ENCODE results near the gene FMO1.

DNA sequence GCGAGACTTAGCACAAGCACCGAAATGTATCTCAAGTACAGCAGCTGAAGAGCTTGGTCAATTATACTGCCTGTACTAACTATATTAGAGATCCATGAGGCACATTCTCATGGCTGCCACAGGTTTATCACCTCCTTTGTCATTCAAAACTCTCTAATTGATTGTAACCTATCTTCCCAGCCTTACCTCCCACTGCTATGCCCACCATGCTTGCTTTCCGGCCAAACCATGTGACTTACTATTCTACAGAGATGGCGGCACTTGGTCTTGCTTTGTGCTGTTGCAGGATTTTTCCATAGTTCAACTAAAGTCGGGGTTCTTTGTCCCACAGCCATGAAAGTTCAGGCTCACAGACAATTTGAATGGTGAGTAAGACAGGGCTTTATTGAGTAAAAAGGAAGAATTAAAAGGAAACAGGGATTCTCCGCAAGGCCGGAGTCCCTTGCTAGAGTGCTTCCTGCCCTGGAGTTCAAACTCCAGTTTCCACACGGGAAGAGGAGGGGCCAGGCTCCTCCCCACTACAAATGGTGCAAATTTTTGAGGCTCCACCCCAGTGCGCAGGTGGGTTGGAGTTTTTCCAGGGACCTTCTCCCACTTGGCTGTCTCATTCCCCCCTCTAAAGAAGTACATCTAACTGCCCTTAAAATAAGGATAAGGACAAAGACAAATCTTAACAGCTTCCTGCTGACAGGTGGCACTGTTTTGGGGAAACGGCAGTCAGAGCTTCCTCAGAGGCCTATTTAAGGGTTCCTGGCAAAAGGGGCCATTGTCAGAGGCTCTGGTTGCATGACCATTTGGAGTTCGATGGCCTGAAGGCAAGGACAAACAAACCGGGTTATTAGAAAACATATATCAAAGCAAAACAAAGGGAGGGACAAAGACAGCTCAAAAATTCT, 34.5 kb upstream of the FMO1 start:
- TF ChIP-seq, protein P1, sequence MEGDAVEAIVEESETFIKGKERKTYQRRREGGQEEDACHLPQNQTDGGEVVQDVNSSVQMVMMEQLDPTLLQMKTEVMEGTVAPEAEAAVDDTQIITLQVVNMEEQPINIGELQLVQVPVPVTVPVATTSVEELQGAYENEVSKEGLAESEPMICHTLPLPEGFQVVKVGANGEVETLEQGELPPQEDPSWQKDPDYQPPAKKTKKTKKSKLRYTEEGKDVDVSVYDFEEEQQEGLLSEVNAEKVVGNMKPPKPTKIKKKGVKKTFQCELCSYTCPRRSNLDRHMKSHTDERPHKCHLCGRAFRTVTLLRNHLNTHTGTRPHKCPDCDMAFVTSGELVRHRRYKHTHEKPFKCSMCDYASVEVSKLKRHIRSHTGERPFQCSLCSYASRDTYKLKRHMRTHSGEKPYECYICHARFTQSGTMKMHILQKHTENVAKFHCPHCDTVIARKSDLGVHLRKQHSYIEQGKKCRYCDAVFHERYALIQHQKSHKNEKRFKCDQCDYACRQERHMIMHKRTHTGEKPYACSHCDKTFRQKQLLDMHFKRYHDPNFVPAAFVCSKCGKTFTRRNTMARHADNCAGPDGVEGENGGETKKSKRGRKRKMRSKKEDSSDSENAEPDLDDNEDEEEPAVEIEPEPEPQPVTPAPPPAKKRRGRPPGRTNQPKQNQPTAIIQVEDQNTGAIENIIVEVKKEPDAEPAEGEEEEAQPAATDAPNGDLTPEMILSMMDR (IDR thresholded peaks at IDR 0.05 in 2 of 3, conservative IDR thresholded peaks at IDR 0.05 in 1 of 3; ENCODE audit: control insufficient read depth in 2 of 3, extremely low read depth in 1 of 3, insufficient read depth in 1 of 3, low read depth in 3 of 3, low read length in 3 of 3), result no peak
- TF ChIP-seq, protein P2, sequence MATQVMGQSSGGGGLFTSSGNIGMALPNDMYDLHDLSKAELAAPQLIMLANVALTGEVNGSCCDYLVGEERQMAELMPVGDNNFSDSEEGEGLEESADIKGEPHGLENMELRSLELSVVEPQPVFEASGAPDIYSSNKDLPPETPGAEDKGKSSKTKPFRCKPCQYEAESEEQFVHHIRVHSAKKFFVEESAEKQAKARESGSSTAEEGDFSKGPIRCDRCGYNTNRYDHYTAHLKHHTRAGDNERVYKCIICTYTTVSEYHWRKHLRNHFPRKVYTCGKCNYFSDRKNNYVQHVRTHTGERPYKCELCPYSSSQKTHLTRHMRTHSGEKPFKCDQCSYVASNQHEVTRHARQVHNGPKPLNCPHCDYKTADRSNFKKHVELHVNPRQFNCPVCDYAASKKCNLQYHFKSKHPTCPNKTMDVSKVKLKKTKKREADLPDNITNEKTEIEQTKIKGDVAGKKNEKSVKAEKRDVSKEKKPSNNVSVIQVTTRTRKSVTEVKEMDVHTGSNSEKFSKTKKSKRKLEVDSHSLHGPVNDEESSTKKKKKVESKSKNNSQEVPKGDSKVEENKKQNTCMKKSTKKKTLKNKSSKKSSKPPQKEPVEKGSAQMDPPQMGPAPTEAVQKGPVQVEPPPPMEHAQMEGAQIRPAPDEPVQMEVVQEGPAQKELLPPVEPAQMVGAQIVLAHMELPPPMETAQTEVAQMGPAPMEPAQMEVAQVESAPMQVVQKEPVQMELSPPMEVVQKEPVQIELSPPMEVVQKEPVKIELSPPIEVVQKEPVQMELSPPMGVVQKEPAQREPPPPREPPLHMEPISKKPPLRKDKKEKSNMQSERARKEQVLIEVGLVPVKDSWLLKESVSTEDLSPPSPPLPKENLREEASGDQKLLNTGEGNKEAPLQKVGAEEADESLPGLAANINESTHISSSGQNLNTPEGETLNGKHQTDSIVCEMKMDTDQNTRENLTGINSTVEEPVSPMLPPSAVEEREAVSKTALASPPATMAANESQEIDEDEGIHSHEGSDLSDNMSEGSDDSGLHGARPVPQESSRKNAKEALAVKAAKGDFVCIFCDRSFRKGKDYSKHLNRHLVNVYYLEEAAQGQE (IDR thresholded peaks at IDR 0.05; ENCODE audit: low read depth, low read length), result no peak
- TF ChIP-seq RBBP5 (conservative IDR thresholded peaks at IDR 0.05) (no peak), FOS (IDR thresholded peaks at IDR 0.05; ENCODE audit: borderline replicate concordance, extremely low read depth, insufficient read length) (no peak), CREB1 (IDR thresholded peaks at IDR 0.05; ENCODE audit: low read depth) (no peak), STAT1 (conservative IDR thresholded peaks at IDR 0.05) (no peak), SP1 (IDR thresholded peaks at IDR 0.05; ENCODE audit: low read depth, low read length) (no peak), POLR2A (IDR thresholded peaks at IDR 0.05; ENCODE audit: low read depth, low read length) (no peak), HDGF (IDR thresholded peaks at IDR 0.05) (no peak), PML (IDR thresholded peaks at IDR 0.05; ENCODE audit: low read length) (no peak), CEBPB (IDR thresholded peaks at IDR 0.05; ENCODE audit: borderline replicate concordance in 1 of 2, low read depth in 2 of 2, low read length in 2 of 2) (no peak)
- TF ChIP-seq, protein P3, sequence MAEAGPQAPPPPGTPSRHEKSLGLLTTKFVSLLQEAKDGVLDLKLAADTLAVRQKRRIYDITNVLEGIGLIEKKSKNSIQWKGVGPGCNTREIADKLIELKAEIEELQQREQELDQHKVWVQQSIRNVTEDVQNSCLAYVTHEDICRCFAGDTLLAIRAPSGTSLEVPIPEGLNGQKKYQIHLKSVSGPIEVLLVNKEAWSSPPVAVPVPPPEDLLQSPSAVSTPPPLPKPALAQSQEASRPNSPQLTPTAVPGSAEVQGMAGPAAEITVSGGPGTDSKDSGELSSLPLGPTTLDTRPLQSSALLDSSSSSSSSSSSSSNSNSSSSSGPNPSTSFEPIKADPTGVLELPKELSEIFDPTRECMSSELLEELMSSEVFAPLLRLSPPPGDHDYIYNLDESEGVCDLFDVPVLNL (IDR thresholded peaks at IDR 0.05; ENCODE audit: low read depth, low read length), result no peak
